ENCODE results near the gene DHDH.

DHDH gene

GRCh38 chr19:48991011-48991609, 57.6 kb downstream of the DHDH start:
- Mint-ChIP-seq H3K27me3 (no peaks in the 10 kb centered on the region), H3K27ac (peak overlapping the region; percentile 95), H3K9me3 (no peaks in the 10 kb centered on the region), H3K4me1 (ENCODE audit: low read depth) (peaks cover 55% of the 10 kb centered on the region), H3K36me3 (ENCODE audit: low read depth) (peaks cover 77% of the 10 kb centered on the region), H3K4me3 (no peak overlapping the region)
- intact Hi-C loops (cut with micrococcal nuclease), result no loop called here

- H3K4me3 Mint-ChIP-seq, result peak overlapping the region; percentile 95
- no peaks in the 10 kb centered on the region for H3K27me3 Mint-ChIP-seq
- intact Hi-C loops (cut with micrococcal nuclease), result no loop called here
- H3K4me1 Mint-ChIP-seq (ENCODE audit: low read depth), result peaks cover 55% of the 10 kb centered on the region
- H3K36me3 Mint-ChIP-seq (ENCODE audit: low read depth), result peaks cover 72% of the 10 kb centered on the region
- H3K27ac Mint-ChIP-seq, result peak overlapping the region; percentile 95
- no peaks in the 10 kb centered on the region for H3K9me3 Mint-ChIP-seq
These were observed 58.5 kb downstream of the DHDH start for GRCh38 chr19:48991873-48992580.

DNA sequence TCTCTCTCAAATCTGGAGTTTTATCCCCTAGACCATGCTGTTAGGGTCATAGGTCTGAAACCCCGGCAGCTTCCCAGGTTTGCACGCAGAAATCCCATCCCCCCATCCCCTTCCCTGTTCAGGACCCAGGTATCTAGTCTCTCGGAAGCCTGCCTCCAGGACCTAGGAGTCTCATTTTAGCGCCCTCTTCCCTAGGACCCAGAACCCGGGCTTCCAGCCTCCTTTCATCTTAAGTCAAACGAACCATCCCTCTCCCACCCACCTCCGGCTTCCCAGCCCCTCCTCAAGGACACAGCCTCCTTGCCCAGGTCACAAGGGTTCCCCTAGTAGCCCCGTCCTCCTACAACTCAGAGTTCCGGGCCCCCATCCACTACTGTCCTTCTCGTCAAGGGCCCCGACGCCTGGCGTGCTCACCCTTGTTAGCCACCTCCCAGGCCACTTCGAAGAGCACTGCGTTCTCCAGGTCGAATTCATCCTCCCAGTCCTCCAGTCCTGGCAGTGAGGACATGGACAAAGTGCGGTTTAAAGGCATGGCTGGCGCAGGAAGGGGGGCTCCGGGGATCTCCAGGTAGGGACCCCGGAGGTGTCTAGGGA, 59.2 kb downstream of the DHDH start:
- no peaks in the 10 kb centered on the region for H3K27me3 Mint-ChIP-seq
- peaks cover 65% of the 10 kb centered on the region for H3K36me3 Mint-ChIP-seq (ENCODE audit: low read depth)
- peaks cover 51% of the 10 kb centered on the region for H3K4me1 Mint-ChIP-seq (ENCODE audit: low read depth)
- peak overlapping the region; percentile 95 for H3K27ac Mint-ChIP-seq
- intact Hi-C loops (cut with micrococcal nuclease), result no loop called here
- H3K4me3 Mint-ChIP-seq, result peak overlapping the region; percentile 95
- no peaks in the 10 kb centered on the region for H3K9me3 Mint-ChIP-seq

GRCh38 chr19:48993175-48994034, 59.9 kb downstream of the DHDH start, which contains the start of the genes GYS1 and RUVBL2:
TSS of gene GYS1 (minus strand) at chr19:48993309. CDS start at chr19:48993112, 197 bp downstream.
TSS of gene RUVBL2 (plus strand) at chr19:48993887. CDS start at chr19:48993912, 25 bp downstream.
- Mint-ChIP-seq H3K4me3 (peak within 1 kb of the TSS; percentile 95), H3K27me3 (no peaks in the 10 kb centered on the region), H3K36me3 (ENCODE audit: low read depth) (peaks cover 58% of the 10 kb centered on the region), H3K27ac (peak within 1 kb of the TSS; percentile 95), H3K4me1 (ENCODE audit: low read depth) (peaks cover 57% of the 10 kb centered on the region), H3K9me3 (no peaks in the 10 kb centered on the region)
- intact Hi-C loops (cut with micrococcal nuclease), result no loop called here

DNA sequence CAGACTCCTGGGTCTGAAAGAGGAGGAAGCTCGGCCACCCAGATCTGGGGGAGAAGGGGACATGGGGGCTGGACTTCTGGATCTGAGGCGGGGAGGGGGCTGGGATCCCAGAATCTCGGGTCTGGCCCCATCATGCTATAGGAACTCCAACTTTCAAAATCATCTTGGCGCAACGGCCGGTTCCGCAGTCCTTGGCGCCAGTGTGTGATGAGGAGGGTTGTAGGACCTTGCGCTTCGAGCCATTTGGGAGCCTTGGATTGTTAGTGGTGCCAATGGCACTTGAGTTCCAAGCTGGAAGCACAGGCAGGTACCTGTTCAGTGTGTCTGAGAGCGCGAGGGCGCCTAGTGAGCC, 60.5 kb downstream of the DHDH start:
- H3K27ac Mint-ChIP-seq, result peak overlapping the region; percentile 95
- intact Hi-C loops (cut with micrococcal nuclease), result no loop called here
- H3K27me3 Mint-ChIP-seq, result no peaks in the 10 kb centered on the region
- peaks cover 52% of the 10 kb centered on the region for H3K36me3 Mint-ChIP-seq (ENCODE audit: low read depth)
- H3K9me3 Mint-ChIP-seq, result no peaks in the 10 kb centered on the region
- H3K4me1 Mint-ChIP-seq (ENCODE audit: low read depth), result peaks cover 58% of the 10 kb centered on the region
- H3K4me3 Mint-ChIP-seq, result peak overlapping the region; percentile 95

Data from dendritic cell treated with granulocyte-macrophage colony-stimulating factor and Interleukin-4, amounts not matched to agents 40 ng/mL and 50 ng/mL, for 4 days (primary cell).